Sigmoid colon (tissue), 7 donors: Measurements from ENCODE around the gene CDK11B. TPM values are rescaled to one million over a fixed set of nuclear protein-coding genes. Genes with fewer than 3 reads are reported as not detected.

Experiments used
- DNase-seq: peaks from one replicate; pipeline ENCODE4 v3.0.0-alpha.2; 2019
- H3K27ac ChIP-seq, 4 donors: fragments of 200-600 bp; sonication (generic); one replicate each; pipeline ENCODE4 v1.5.1; 2016 to 2019; ENCODE audit warnings: mild to moderate bottlenecking in 1 of 4
- H3K27me3 ChIP-seq, 3 donors: fragments of 200-600 bp; sonication (generic); one replicate each; pipeline ENCODE4 v1.5.1; 2019; ENCODE audit warnings: mild to moderate bottlenecking in 1 of 3
- H3K36me3 ChIP-seq, 4 donors: fragments of 200-600 bp; sonication (generic); one replicate each; pipeline ENCODE4 v1.5.1; 2016 to 2019
- H3K4me1 ChIP-seq, 4 donors: fragments of 200-600 bp; sonication (generic); one replicate each; pipeline ENCODE4 v1.5.1; 2017 to 2019
- H3K4me3 ChIP-seq, 4 donors: fragments of 200-600 bp; sonication (generic); one replicate each; pipeline ENCODE4 v1.5.1; 2017 to 2019; ENCODE audit warnings: mild to moderate bottlenecking in 2 of 4, moderate library complexity in 1 of 4
- H3K9me3 ChIP-seq, 4 donors: fragments of 200-600 bp in 3 of 4; sonication (generic) in 3 of 4; one replicate each; pipeline versions ENCODE4 v1.5.1 to v1.6.1; 2013 to 2019
- EP300 ChIP-seq, 4 donors: sonication (generic); formaldehyde crosslinking; IDR thresholded peaks; one replicate each; pipeline ENCODE4 v1.6.1; 2017; ENCODE audit warnings: antibody characterized with exemption in 4 of 4
- POLR2A ChIP-seq, 2 donors: fragments of 450-650 bp; IDR thresholded peaks; one replicate each; pipeline ENCODE4 v1.6.1; 2016; ENCODE audit warnings: antibody characterized with exemption in 2 of 2, mild to moderate bottlenecking in 2 of 2, moderate library complexity in 2 of 2
- POLR2AphosphoS5 ChIP-seq, 4 donors: sonication (generic); formaldehyde crosslinking; IDR thresholded peaks; one replicate each; pipeline ENCODE4 v1.6.1; 2017; ENCODE audit warnings: antibody characterized with exemption in 4 of 4
- WGBS, 2 donors: extraction: QIAGEN DNeasy Blood & Tissue Kit; methylation state at CpG; one replicate each; pipeline ENCODE4 v1.1.7; 2013; 5-methylcytosine and 5-hydroxymethylcytosine counted together
- intact Hi-C: fragments of 100-400 bp; cut with DNase I; formaldehyde crosslinking; loops from one replicate; pipeline ENCODE4 v1.15.1; 2023
- polyA plus RNA-seq, 3 donors: library from polyadenylated mRNA; stranded (reverse); fragments of 200-250 nt; gene quantifications; one replicate each; pipeline ENCODE4 v1.2.3, GENCODE V29; 2013
- total RNA-seq, 4 donors: library from RNA; depleted of rRNA; stranded (reverse); fragments of >200 nt; gene quantifications; one replicate each; pipeline ENCODE4 v1.1.0, GENCODE V29; 2016
- TF ChIP-seq, protein P1 (sequence below), 4 experiments: fragments of 450-650 bp in 3 of 4; fragments of 200-600 bp in 1 of 4; IDR thresholded peaks; one replicate each; pipeline ENCODE4 v1.5.1; 2016 to 2019; ENCODE audit warnings: antibody characterized with exemption in 4 of 4, mild to moderate bottlenecking in 3 of 4, moderate library complexity in 2 of 4
- donor health status: healthy with polysubstance abuse.
- donor health status: Bipolar disorder and iron deficiency.
- donor health status: healthy.

CDK11B gene
- total and polyA plus RNA-seq, 7 donors = 23.9 to 51.0 (median 30.5) TPM

DNA sequence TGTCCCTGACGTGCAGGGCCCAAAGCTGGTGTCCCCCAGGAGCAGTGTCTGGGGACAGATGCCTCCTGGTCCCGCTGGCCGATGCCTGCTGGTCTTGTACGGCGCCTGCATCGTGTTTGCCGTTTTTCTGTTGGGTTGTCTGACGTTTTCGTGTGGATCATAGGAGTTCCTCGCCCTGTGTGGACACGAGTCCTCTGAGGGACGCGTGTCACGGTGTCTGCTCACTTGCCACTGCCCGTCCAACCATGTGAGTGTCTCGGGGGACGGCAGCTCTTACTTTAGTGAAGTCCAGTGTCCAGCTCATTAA is 36.1 kb downstream of the CDK11B start:
- no peak overlapping the region for H3K27ac ChIP-seq
- no peak overlapping the region for H3K4me3 ChIP-seq
- no peak for DNase-seq
- 94% methylated on average over 17 of the region's 17 CpGs for WGBS, 2 donors
- H3K36me3 ChIP-seq = peaks cover 0 to 39% (median 4%) of the 10 kb centered on the region in 4 donors
- TF ChIP-seq EP300 (IDR thresholded peaks at IDR 0.05) = no peak
- TF ChIP-seq, protein P1, sequence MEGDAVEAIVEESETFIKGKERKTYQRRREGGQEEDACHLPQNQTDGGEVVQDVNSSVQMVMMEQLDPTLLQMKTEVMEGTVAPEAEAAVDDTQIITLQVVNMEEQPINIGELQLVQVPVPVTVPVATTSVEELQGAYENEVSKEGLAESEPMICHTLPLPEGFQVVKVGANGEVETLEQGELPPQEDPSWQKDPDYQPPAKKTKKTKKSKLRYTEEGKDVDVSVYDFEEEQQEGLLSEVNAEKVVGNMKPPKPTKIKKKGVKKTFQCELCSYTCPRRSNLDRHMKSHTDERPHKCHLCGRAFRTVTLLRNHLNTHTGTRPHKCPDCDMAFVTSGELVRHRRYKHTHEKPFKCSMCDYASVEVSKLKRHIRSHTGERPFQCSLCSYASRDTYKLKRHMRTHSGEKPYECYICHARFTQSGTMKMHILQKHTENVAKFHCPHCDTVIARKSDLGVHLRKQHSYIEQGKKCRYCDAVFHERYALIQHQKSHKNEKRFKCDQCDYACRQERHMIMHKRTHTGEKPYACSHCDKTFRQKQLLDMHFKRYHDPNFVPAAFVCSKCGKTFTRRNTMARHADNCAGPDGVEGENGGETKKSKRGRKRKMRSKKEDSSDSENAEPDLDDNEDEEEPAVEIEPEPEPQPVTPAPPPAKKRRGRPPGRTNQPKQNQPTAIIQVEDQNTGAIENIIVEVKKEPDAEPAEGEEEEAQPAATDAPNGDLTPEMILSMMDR (IDR thresholded peaks at IDR 0.05) = no peak
- no peak for TF ChIP-seq POLR2AphosphoS5 (IDR thresholded peaks at IDR 0.05)
- no peaks in the 10 kb centered on the region for H3K27me3 ChIP-seq
- intact Hi-C loops = no loop called here
- H3K4me1 ChIP-seq = peaks cover 0 to 4% (median under 1%) of the 10 kb centered on the region in 4 donors
- H3K9me3 ChIP-seq = no peaks in the 10 kb centered on the region

DNA sequence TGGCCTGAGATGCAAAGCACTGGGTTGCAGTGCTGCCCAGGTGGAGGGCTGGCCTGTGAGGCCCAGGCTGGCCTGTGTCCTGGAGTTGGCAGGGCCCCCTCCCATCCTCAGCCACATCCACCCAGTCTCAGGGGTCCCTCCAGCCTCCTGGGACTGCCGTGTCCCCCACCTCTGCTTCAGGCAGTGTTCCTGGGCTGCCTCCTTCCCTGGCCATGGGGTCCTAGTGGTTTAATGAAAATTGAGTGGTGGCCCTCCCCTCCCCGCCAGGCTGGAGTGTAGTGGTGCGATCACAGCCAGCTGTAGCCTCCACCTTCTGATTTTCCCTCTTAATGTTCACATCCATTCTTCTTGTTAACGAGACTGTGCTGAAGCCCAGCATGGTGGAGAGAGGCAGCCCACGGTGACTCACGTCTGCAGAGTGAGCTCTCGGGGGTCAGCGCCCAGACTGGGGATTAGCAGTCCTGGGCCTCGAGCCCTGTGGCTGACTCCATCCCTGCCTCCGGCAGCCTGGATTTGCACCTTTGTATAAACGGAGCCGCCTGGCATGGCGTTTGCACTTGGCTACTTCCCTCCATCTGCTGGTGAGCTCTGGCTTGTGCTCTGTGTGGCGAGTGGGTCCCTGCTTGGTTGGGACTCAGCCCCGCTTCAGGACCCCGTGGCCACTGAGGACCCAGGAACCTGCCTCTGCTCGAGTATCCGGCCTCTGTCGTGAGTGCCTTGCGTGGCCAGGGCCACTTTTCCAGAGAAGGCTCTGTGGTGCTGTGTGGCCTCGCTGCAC is 36.6 kb downstream of the CDK11B start:
- Histone ChIP-seq H3K9me3 (no peaks in the 10 kb centered on the region), H3K27ac (no peak overlapping the region), H3K4me1 (peaks cover 0 to 10% (median 4%) of the 10 kb centered on the region in 4 donors), H3K27me3 (no peaks in the 10 kb centered on the region), H3K36me3 (peaks cover 0 to 39% (median 3%) of the 10 kb centered on the region in 4 donors), H3K4me3 (no peak overlapping the region)
- no peak for DNase-seq
- WGBS, 2 donors = 83 to 86% methylated on average over 21 of the region's 21 CpGs
- intact Hi-C loops = no loop called here
- TF ChIP-seq POLR2AphosphoS5 (IDR thresholded peaks at IDR 0.05) (no peak), POLR2A (IDR thresholded peaks at IDR 0.05) (no peak)

DNA sequence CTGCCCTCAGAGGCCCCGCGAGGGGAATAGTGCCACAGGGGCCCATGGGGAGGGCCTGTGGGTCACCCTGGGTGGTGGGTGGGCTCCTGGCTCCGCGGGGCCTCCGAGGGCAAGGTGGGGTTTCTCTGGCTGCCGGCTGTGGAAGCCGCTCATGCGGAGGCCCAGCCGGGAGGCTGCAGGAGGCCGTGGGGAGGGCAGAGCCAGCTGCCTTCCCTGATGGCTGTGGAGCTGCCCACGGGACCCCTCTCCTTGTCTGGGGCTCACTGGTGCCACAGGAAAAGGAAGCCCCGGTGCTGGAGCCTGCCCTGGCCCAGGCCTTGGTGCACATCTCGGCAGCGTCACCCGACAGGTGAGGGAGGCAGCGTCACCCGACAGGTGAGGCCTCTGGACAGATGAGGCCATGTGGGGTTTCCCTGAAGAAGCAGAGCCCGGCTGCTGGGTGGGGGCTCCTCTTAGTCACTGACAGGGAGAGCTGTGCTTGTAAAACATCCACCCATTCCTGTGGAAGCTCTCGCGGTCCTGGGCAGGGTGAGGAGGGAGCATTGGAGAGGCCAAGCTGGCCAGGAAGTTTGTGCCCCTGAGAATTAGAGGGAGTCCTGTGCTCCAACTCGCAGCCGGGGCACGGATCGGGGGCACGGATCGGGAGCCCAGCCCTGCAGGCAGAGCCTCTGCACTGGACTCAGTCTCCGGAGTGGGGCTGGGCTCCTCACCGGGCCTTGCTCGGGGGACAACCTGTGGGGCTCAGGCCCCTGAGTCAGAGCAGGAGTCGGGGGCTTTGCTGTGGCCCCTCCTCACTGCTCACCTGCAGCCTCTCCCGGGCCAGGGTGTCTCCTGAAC is 37.4 kb downstream of the CDK11B start:
- 91 to 92% methylated on average over 31 of the region's 31 CpGs for WGBS, 2 donors
- peaks cover 0 to 18% (median 12%) of the 10 kb centered on the region in 4 donors for H3K4me1 ChIP-seq
- TF ChIP-seq POLR2AphosphoS5 (IDR thresholded peaks at IDR 0.05) = no peak
- peaks cover 0 to 33% (median 3%) of the 10 kb centered on the region in 4 donors for H3K36me3 ChIP-seq
- H3K27ac ChIP-seq = no peak overlapping the region
- H3K27me3 ChIP-seq = no peaks in the 10 kb centered on the region
- no peak overlapping the region for H3K4me3 ChIP-seq
- DNase-seq = no peak
- intact Hi-C loops = no loop called here
- no peaks in the 10 kb centered on the region for H3K9me3 ChIP-seq

DNA sequence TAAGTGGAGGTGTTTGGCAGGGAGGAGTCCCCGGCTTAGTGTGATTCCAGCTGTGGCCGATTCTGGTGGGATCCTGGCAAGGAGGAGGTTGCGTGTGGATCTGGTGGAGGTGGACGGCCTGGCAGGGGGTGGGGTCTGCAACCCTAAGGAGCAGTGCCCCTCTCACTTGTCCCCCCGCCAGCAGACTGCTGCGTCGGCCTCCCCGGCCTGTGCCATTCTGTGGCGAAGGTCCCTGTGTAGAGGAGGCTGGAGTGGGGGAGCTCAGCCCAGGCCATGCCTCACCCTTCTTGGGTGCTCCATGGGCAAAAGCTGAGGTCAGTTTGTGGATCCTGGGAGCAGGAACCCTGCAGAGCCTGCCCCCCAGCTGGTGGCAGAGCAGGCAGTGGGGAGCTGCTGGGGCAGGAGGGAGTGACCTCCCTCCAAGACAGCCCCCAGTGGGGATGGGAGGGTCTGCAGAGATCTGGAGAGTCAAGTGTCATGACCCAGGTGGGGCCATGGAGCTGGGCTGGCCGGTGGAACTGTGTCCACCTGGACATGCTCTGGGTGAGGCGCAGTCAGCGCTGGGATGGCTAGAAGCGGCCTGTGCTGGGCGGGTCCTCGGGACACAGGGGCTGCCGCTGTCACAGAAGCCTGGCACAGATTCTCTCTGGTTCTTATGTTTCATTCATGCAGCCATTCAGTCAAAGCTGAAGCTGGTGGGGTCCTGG is 38.2 kb downstream of the CDK11B start:
- DNase-seq = no peak
- H3K4me3 ChIP-seq = no peak overlapping the region
- TF ChIP-seq EP300 (IDR thresholded peaks at IDR 0.05) (no peak), POLR2A (IDR thresholded peaks at IDR 0.05) (no peak), POLR2AphosphoS5 (IDR thresholded peaks at IDR 0.05) (no peak)
- TF ChIP-seq, protein P1 (IDR thresholded peaks at IDR 0.05) = no peak
- H3K36me3 ChIP-seq = peaks cover 0 to 33% (median 3%) of the 10 kb centered on the region in 4 donors
- H3K27me3 ChIP-seq = no peaks in the 10 kb centered on the region
- no peaks in the 10 kb centered on the region for H3K9me3 ChIP-seq
- no peak overlapping the region for H3K27ac ChIP-seq
- 92 to 94% methylated on average over 16 of the region's 16 CpGs for WGBS, 2 donors
- H3K4me1 ChIP-seq = peaks cover 0 to 21% (median 14%) of the 10 kb centered on the region in 4 donors
- intact Hi-C loops = no loop called here

DNA sequence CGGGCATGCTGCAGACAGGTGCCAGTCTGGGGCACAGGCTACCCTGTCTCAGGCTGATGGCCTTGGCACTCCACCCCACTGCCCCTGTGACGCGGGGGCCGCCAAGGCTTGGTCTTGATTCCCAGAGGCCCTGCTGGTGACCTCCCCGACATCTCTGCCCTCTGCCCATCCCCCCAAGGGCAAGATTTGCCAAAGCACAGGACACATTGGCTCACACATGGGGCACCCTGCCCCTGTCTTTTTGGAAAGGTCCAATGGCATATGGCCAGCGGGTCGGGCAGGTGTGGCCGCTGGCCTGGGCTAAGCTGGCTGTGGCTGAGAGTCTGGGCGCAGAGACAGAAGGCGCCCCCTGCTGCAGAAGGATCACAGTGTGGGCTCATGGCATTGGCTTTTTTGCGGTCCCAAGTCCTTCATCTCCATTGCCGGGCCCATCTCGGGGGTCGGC is 38.9 kb downstream of the CDK11B start:
- Histone ChIP-seq H3K27me3 (no peaks in the 10 kb centered on the region), H3K4me1 (peaks cover 0 to 22% (median 14%) of the 10 kb centered on the region in 4 donors), H3K4me3 (no peak overlapping the region), H3K27ac (no peak overlapping the region), H3K36me3 (peaks cover 0 to 30% (median 3%) of the 10 kb centered on the region in 4 donors), H3K9me3 (no peaks in the 10 kb centered on the region)
- intact Hi-C loops = no loop called here
- WGBS, 2 donors = 81 to 88% methylated on average over 14 of the region's 14 CpGs
- no peak for DNase-seq
- TF ChIP-seq POLR2AphosphoS5 (IDR thresholded peaks at IDR 0.05) (no peak), POLR2A (IDR thresholded peaks at IDR 0.05) (no peak), EP300 (IDR thresholded peaks at IDR 0.05) (no peak)
- TF ChIP-seq, protein P1 (IDR thresholded peaks at IDR 0.05) = no peak
